HUES48 (cell line): ENCODE measurements around the gene ESX1.
A peak's percentile ranks its signal among the peaks of the same experiment; 100 is the strongest.

Source experiments
- H3K27ac ChIP-seq: one replicate; pipeline ENCODE4 v1.7.0; 2013; ENCODE audit warnings: low read depth, low read length, inconsistent platforms
- H3K27me3 ChIP-seq: 2 replicates; pipeline ENCODE4 v1.6.1; 2013; ENCODE audit warnings: mild to moderate bottlenecking, low read length; ENCODE audit not compliant: control insufficient read depth, insufficient read depth
- H3K36me3 ChIP-seq: 2 replicates; pipeline ENCODE4 v1.6.1; 2013; ENCODE audit warnings: low read length; ENCODE audit not compliant: control insufficient read depth, insufficient read depth
- H3K4me1 ChIP-seq: 2 replicates; pipeline ENCODE4 v1.6.1; 2013; ENCODE audit warnings: mild to moderate bottlenecking, low read length; ENCODE audit not compliant: control insufficient read depth, insufficient read depth
- H3K4me3 ChIP-seq: 2 replicates; pipeline ENCODE4 v1.5.1; 2013; ENCODE audit warnings: mild to moderate bottlenecking, low read depth, low read length
- H3K9ac ChIP-seq: 2 replicates; pipeline ENCODE4 v1.6.1; 2013; ENCODE audit warnings: mild to moderate bottlenecking, low read depth, low read length, moderate library complexity
- H3K9me3 ChIP-seq: 2 replicates; pipeline ENCODE4 v1.6.1; 2013; ENCODE audit warnings: low read length; ENCODE audit not compliant: control insufficient read depth, insufficient read depth

ESX1 gene

DNA sequence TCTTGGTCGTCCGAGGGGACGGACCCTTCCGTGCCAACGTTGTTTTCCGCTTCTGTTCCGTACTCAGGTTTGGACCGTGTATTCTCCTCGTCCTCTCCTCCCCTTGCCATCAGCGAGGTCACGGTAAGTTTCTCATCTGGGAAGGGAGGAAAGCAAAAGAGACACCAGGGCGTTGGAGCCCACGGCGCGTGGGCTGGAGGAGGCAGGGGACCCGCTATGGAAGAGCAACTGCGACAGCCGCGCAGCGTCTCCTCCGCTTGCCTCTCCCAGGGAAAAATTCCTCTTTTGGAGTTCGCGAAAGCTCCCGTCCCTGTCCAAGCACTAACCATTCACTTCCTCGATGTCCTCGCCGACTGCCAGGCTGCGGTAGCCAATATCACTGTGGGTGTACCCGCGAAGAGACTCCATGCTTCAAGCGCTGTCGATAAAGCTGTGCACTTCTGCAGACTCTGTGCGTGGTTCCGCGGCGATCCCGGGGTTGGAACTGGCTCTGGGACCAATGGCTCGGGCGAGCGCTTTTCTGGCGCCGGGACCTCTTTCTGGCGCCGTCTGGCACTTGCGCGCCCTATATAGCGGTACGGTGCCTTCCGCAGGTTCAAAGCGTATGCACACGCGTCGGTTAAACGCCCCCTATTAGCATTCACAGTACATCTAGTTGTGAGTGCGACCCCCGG lies at the start of gene ESX1:
TSS of gene ESX1 (minus strand) at position 492 of the 674 bp plus-strand sequence. CDS start at position 408, 84 bp downstream.
- Histone ChIP-seq H3K4me1 (peaks cover 22% of the 10 kb centered on the region; the same call in 1 of the 2 replicates), H3K4me3 (peak within 1 kb of the TSS; percentile 47), H3K27me3 (peaks cover 98% of the 10 kb centered on the region), H3K9ac (no peak within 1 kb of the TSS), H3K36me3 (no peaks in the 10 kb centered on the region), H3K9me3 (no peaks in the 10 kb centered on the region; the same call in 1 of the 2 replicates), H3K27ac (no peak within 1 kb of the TSS)

DNA sequence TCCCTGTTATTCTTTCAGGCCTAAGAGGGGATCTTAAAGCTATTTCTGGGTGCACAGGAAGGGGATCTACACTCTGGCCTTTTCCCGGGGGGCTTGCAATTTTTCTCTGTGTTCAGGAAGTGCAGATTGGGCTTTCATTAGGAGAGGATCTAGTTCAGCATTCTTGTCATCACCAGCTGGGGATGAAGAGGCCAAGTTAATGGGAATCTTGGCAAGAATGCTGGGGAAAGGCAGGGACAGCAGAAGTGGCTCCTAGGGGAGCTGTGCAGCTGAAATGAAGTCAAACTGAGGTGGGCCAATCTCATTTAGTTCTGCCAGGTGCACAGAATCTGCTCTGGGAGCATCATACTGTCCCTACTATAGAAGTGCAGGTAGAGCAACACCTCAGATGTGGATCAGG lies 40.9 kb upstream of the ESX1 start:
- Histone ChIP-seq H3K27ac (no peak overlapping the region), H3K4me3 (no peak overlapping the region), H3K4me1 (peaks cover 26% of the 10 kb centered on the region), H3K9ac (no peak overlapping the region), H3K27me3 (peaks cover 4% of the 10 kb centered on the region; the same call in 1 of the 2 replicates), H3K36me3 (no peaks in the 10 kb centered on the region), H3K9me3 (no peaks in the 10 kb centered on the region)

DNA sequence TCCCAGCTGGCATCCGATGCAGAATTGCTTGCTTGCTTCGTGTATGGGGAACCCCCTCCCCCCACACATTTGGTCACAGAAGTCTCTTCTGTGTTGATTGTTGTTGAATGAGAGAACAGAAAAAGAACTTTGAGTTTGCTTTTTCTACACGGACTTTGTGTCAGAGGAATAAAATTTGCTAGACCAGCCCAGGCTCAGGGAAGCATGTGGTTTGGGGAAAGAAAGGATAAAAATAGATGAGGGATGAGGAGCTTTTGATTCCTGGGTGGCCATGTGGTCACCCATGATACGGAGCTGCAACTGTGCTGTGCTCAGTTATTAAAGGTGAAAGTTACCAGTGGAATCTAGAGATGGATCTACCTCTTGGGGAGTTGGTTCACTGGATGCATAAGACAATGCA lies 34.2 kb upstream of the ESX1 start:
- Histone ChIP-seq H3K27ac (peak overlapping the region; percentile 60), H3K36me3 (no peaks in the 10 kb centered on the region), H3K4me1 (peaks cover 61% of the 10 kb centered on the region), H3K4me3 (peak overlapping the region; percentile 49), H3K27me3 (peaks cover 10% of the 10 kb centered on the region), H3K9ac (peak overlapping the region; percentile 25; the same call in 1 of the 2 replicates), H3K9me3 (no peaks in the 10 kb centered on the region)

DNA sequence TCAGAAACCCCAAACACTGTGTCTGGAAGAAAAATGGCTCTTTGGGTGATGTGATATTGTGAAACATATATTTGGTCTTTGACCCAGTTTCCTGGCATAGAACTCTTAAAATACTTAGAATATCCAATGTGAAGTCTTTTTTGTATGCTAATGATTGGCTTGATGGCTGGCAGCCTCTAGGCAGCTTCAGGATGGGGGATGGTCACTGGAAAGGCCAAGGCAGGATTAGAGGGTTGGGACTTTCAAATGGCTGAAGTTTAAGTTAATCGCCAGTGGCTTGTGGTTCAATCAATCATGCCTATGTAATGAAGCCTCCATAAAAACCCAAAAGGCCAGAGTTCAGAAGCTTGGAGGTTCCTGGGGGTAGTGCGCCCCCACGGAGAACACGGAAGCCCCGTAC lies 33.5 kb upstream of the ESX1 start:
- H3K27ac ChIP-seq = peak overlapping the region; percentile 60
- peak overlapping the region; percentile 41 for H3K9ac ChIP-seq
- peaks cover 10% of the 10 kb centered on the region for H3K27me3 ChIP-seq
- H3K4me1 ChIP-seq = peaks cover 57% of the 10 kb centered on the region
- H3K36me3 ChIP-seq = no peaks in the 10 kb centered on the region
- no peaks in the 10 kb centered on the region for H3K9me3 ChIP-seq
- H3K4me3 ChIP-seq = peak overlapping the region; percentile 49

DNA sequence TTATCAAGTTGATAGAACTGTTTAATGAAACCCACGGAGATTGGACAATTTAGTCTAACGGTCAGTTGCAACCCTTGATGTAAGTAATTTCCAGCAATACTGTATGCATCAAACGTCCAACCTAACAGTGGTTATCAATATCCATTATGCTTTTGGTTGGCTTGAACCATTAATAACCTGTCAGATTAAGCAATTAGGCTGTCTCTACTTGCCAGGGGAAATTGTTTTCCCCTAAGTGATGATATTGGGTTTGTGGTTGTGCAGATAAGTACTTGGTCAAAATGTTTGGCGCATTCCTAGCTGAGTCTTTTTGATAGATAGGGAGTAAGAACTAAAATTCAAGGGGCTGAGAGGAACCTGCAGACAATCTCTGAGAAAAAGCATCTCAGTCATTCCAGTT lies 30.5 kb upstream of the ESX1 start:
- no peak overlapping the region for H3K9ac ChIP-seq
- no peak overlapping the region for H3K4me3 ChIP-seq
- no peaks in the 10 kb centered on the region for H3K36me3 ChIP-seq
- no peak overlapping the region for H3K27ac ChIP-seq
- no peaks in the 10 kb centered on the region for H3K9me3 ChIP-seq
- H3K27me3 ChIP-seq = peaks cover 15% of the 10 kb centered on the region
- H3K4me1 ChIP-seq = peaks cover 39% of the 10 kb centered on the region

DNA sequence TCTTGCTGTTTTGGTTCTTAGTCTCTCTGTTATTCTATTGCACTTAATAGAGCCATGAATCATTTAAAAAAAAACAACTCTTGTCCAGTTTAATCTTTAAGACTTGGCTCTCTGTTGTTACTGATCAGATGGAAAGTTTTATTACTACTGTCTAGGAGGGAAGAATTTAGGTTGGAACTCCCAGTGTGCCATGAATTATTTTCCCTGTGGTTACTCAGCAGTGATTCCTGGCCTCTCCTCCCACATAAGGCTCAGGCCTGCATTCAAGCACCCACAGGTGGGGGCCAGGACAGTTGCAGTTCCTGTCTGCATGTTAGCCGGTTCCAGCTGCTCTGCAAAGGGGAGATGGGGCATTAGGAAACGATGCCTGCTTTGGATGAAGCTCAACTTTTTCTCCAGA lies 29.8 kb upstream of the ESX1 start:
- Histone ChIP-seq H3K4me1 (peaks cover 34% of the 10 kb centered on the region), H3K9ac (no peak overlapping the region), H3K4me3 (no peak overlapping the region), H3K9me3 (no peaks in the 10 kb centered on the region), H3K36me3 (no peaks in the 10 kb centered on the region), H3K27me3 (peaks cover 15% of the 10 kb centered on the region), H3K27ac (no peak overlapping the region)

DNA sequence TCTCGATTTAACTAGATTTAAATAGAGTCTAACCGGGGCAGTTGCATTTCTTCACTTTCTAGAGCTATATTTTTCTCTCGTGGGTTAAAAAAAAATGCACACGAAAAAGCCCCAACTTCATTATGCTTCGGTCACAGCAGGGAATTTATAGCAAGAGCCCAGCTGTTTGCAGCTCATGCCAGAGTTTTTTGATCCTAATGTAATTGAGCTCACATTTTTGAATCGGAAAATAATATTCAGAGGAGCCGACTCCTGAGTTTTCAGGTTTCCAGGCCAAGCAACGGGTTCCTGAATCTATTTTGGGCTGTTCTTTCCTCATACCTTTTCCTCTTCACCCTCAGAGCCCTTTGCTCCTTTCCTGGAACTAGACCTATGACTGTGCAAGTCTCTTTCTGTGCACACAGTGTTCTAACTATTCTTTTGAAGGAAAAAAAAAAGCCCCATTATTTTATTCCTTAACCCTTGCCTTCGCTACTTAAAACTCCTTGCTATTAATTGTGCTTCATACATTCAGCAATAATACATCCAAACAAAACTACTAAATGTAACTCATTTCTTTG lies 27.5 kb upstream of the ESX1 start:
- Histone ChIP-seq H3K4me1 (peaks cover 12% of the 10 kb centered on the region), H3K4me3 (no peak overlapping the region), H3K27me3 (peaks cover 15% of the 10 kb centered on the region), H3K9me3 (no peaks in the 10 kb centered on the region), H3K27ac (no peak overlapping the region), H3K9ac (no peak overlapping the region), H3K36me3 (no peaks in the 10 kb centered on the region)

DNA sequence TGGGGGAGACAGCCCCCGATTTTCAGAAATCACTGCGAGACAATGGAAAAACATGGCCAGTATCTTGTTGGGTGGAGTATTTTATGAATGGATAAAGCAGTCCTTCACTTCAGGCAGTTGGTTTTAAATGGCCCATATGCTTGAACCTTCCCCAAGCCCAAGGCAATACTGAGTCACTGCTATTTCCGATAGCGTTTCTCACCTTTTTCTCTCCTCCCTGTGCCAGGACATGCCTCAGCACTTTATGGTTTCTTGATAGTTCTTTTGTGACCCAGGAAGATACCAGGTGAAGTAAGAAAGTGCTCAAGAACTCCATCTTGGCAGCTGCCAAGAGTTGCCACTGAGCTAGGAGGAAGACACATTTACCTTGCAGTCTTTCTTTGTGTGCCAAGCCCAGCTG lies 26.8 kb upstream of the ESX1 start:
- Histone ChIP-seq H3K9ac (no peak overlapping the region), H3K27ac (no peak overlapping the region), H3K27me3 (peaks cover 13% of the 10 kb centered on the region), H3K4me1 (peaks cover 7% of the 10 kb centered on the region; the same call in 1 of the 2 replicates), H3K9me3 (no peaks in the 10 kb centered on the region), H3K4me3 (no peak overlapping the region), H3K36me3 (no peaks in the 10 kb centered on the region)

DNA sequence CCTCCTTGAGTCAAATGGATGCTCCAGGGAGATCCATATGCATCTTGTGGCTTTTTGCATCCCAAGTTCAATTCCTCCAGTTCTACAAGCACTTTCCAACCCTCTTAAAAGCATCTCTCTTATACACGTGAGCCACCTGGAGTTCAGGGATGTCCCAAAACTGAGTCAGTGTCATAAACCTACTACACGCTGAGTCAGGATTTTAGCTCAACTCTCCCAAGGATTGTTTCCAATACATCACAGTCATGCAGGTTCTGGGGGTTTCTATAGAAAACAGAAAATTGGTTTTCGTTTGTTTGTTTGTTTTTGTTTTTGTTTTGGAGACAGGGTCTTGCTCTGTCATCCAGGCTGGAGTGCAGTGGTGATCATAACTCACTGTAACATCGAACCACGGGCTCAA lies 25.9 kb upstream of the ESX1 start:
- Histone ChIP-seq H3K36me3 (no peaks in the 10 kb centered on the region), H3K27ac (no peak overlapping the region), H3K9ac (no peak overlapping the region), H3K4me1 (peaks cover 4% of the 10 kb centered on the region; the same call in 1 of the 2 replicates), H3K9me3 (no peaks in the 10 kb centered on the region), H3K4me3 (no peak overlapping the region), H3K27me3 (peaks cover 11% of the 10 kb centered on the region)

DNA sequence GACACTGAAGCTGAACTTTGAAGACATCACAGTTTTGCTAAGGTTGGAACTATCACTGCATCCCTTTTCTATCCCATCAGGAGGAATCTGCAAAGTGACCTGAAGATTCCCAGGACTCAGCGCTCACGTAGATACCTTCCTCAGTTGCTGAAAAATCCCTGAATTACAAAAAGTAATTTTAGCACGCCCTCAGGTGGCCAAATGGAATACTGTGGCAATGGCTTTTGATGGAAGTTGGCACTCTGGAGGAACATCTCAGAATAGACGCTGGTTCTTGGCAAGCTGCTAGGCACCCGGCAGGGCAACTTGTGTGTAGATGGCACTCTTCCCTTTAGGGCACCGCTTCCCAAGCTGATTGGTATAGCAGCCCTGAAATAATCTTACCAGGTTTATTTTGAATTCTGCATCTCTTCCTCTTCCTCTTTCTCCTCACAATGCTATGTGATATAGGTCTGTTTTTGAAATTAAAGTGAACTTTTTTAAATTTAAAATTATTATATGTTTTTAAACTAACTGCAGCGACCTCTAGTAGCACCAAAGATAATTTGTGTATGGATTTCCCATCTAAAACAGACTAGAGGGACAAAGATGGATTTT lies 16.3 kb upstream of the ESX1 start:
- H3K36me3 ChIP-seq = no peaks in the 10 kb centered on the region
- no peak overlapping the region for H3K27ac ChIP-seq
- no peak overlapping the region for H3K9ac ChIP-seq
- H3K9me3 ChIP-seq = no peaks in the 10 kb centered on the region
- no peak overlapping the region for H3K4me3 ChIP-seq
- peaks cover 49% of the 10 kb centered on the region for H3K27me3 ChIP-seq
- H3K4me1 ChIP-seq = peaks cover 5% of the 10 kb centered on the region; the same call in 1 of the 2 replicates

DNA sequence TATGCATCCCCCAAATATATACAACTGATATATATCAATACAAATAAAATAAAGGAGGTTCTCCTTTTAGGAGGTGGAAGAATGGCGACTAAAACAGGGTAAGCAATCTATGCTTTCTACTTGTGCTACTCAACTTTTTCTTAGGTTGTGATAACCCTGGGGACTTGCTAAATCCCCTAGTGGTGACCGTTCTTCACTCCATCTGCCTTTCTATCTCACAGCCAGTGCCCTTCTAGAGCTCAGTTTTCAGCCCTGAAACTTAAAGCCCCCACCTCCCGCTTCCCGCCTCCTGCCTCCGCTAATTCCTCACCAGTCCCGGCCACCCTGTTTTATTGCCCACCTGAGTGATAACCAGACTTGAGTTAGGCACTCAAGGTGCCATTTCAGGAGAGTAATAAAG lies 15.5 kb upstream of the ESX1 start:
- peaks cover 5% of the 10 kb centered on the region; the same call in 1 of the 2 replicates for H3K4me1 ChIP-seq
- no peaks in the 10 kb centered on the region for H3K9me3 ChIP-seq
- H3K36me3 ChIP-seq = no peaks in the 10 kb centered on the region
- no peak overlapping the region for H3K27ac ChIP-seq
- no peak overlapping the region for H3K9ac ChIP-seq
- H3K27me3 ChIP-seq = peaks cover 53% of the 10 kb centered on the region
- no peak overlapping the region for H3K4me3 ChIP-seq
